Heart left ventricle (tissue), 16 donors: Measurements from ENCODE around the gene SNRNP40. TPM values are rescaled to one million over a fixed set of nuclear protein-coding genes. Genes with fewer than 3 reads are reported as not detected.

Experiments
- ATAC-seq, 4 donors: fragments of 200-7000 bp; cut with Tn5 transposase; one replicate each; pipeline ENCODE4 v1.9.1; 2020 to 2022; ENCODE audit warnings: moderate library complexity in 4 of 4, mild to moderate bottlenecking in 3 of 4, moderate number of reproducible peaks in 1 of 4
- DNase-seq, 5 donors: peaks; one replicate each; pipeline ENCODE4 v3.0.0-alpha.2; 2020
- H3K27ac ChIP-seq, 12 donors: fragments of 200-600 bp; sonication (generic) in 4 of 12; one replicate each; pipeline versions ENCODE4 v1.5.0 to v1.8.0; 2016 to 2022; ENCODE audit warnings: mild to moderate bottlenecking in 2 of 12
- H3K27me3 ChIP-seq, 9 donors: fragments of 200-600 bp; sonication (generic) in 2 of 9; one replicate each; pipeline versions ENCODE4 v1.5.1 to v1.8.0; 2016 to 2022; ENCODE audit warnings: mild to moderate bottlenecking in 3 of 9
- H3K36me3 ChIP-seq, 9 donors: fragments of 200-600 bp; sonication (generic) in 2 of 9; one replicate each; pipeline versions ENCODE4 v1.5.0 to v1.8.0; 2018 to 2022; ENCODE audit warnings: mild to moderate bottlenecking in 2 of 9
- H3K4me1 ChIP-seq, 12 donors: fragments of 200-600 bp; sonication (generic) in 4 of 12; one replicate each; pipeline versions ENCODE4 v1.5.0 to v1.8.0; 2016 to 2022; ENCODE audit warnings: mild to moderate bottlenecking in 3 of 12
- H3K4me3 ChIP-seq, 12 donors: fragments of 200-600 bp; sonication (generic) in 4 of 12; one replicate each; pipeline versions ENCODE4 v1.5.0 to v1.8.0; 2017 to 2022; ENCODE audit warnings: mild to moderate bottlenecking in 9 of 12, moderate library complexity in 4 of 12
- H3K9me3 ChIP-seq, 12 donors: fragments of 200-600 bp; sonication (generic) in 4 of 12; one replicate each; pipeline versions ENCODE4 v1.5.0 to v1.8.0; 2016 to 2022; ENCODE audit warnings: mild to moderate bottlenecking in 1 of 12
- POLR2A ChIP-seq, 2 donors: fragments of 450-650 bp; IDR thresholded peaks; one replicate each; pipeline ENCODE4 v1.6.1; 2017; ENCODE audit warnings: antibody characterized with exemption in 2 of 2, mild to moderate bottlenecking in 2 of 2, moderate library complexity in 2 of 2
- WGBS, 4 donors: extraction: QIAGEN DNeasy Blood & Tissue Kit in 2 of 4; methylation state at CpG; one replicate each; pipeline versions ENCODE4 v1.1.5 to v1.1.7; 2013 to 2018; 5-methylcytosine and 5-hydroxymethylcytosine counted together
- intact Hi-C, 10 donors: fragments of 100-400 bp; cut with DNase I; formaldehyde crosslinking; loops; one replicate each; pipeline versions ENCODE4 v1.11.1 to v1.14.2; 2022
- polyA plus RNA-seq, 2 donors: library from polyadenylated mRNA; stranded (reverse); fragments of 200-250 nt; gene quantifications; one replicate each; pipeline ENCODE4 v1.2.3, GENCODE V29; 2013
- total RNA-seq, 9 donors: library from RNA; depleted of rRNA in 2 of 9; stranded (reverse); fragments of >200 nt in 2 of 9; fragmentation: NEBNext Ultra II Directional in 3 of 9; extraction: Animal tissue kit (Norgen Biotek cat#: 25700) in 3 of 9; gene quantifications; one replicate each; pipeline versions ENCODE4 v1.1.0 to v1.2.4, GENCODE V29; 2016 to 2023
- TF ChIP-seq, protein P1 (sequence below), 12 donors: fragments of 200-600 bp; sonication (generic) in 4 of 12; IDR thresholded peaks; one replicate each; pipeline versions ENCODE4 v1.5.0 to v1.8.0; 2018 to 2022; ENCODE audit warnings: antibody characterized with exemption in 12 of 12, mild to moderate bottlenecking in 5 of 12
- donor health status: ischemic (EF 13 %, LVEDD 7.1; RV severe dilation, severe dysfunction).
- donor health status: healthy with polysubstance abuse.
- donor health status: DM: no; HTN: yes; CAD: no.
- donor health status: DM: no; HTN: no; CAD: no.
- donor health status: ischemic (EF 25% LVEDD 6.9; RV normal size, moderate dysfunction).
- donor health status: ischemic (EF 25% LVEDD 5.7; RV mildly dilated, moderate dysfunction).
- donor health status: healthy.
- donor health status: DM: yes; HTN: yes; CAD: no.
- donor health status: ischemic (EF 35%, LVEDD 5.7; RV mildly dilated, moderate dysfunction).
- donor health status: nonischemic (EF 11% LVEDD 7.7; RV severe dilation, severe dysfunction).
- donor health status: DM: yes; HTN: yes; CAD: no.
- donor health status: PGD.
- donor health status: ischemic (EF 29% LVEDD 5.4; RV normal size, mild dysfunction).
- donor health status: nonischemic (EF 23%, LVEDD 6.1; RV moderate dilation, normal function).

The SNRNP40 gene
- total and polyA plus RNA-seq, 11 donors: 8.6 to 26.0 (median 17.6) TPM

DNA sequence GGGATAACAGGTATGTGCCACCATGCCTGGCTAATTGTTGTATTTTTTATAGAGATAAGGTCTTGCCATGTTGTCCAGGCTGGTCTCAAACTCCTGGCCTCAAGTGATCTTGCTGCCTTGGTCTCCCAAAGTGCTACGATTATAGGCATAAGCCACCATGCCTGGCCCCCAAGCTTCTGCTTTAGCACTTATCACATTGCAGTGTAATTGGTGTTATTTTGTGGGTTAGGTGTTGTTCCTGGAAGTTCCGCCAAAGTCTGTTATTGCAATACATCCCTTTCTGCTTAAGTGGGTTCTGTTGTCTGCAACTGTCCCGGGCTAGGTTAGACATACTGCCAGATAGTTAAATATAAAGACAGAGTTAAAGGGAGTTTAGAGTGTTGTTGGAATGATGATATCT lies 3.6 kb upstream of the SNRNP40 start:
- intact Hi-C loops: no loop called here
- no peaks in the 10 kb centered on the region for H3K9me3 ChIP-seq
- TF ChIP-seq POLR2A (IDR thresholded peaks at IDR 0.05): no peak
- TF ChIP-seq, protein P1, sequence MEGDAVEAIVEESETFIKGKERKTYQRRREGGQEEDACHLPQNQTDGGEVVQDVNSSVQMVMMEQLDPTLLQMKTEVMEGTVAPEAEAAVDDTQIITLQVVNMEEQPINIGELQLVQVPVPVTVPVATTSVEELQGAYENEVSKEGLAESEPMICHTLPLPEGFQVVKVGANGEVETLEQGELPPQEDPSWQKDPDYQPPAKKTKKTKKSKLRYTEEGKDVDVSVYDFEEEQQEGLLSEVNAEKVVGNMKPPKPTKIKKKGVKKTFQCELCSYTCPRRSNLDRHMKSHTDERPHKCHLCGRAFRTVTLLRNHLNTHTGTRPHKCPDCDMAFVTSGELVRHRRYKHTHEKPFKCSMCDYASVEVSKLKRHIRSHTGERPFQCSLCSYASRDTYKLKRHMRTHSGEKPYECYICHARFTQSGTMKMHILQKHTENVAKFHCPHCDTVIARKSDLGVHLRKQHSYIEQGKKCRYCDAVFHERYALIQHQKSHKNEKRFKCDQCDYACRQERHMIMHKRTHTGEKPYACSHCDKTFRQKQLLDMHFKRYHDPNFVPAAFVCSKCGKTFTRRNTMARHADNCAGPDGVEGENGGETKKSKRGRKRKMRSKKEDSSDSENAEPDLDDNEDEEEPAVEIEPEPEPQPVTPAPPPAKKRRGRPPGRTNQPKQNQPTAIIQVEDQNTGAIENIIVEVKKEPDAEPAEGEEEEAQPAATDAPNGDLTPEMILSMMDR (IDR thresholded peaks at IDR 0.05): no peak
- H3K36me3 ChIP-seq: peaks cover 0 to 6% (median 0%) of the 10 kb centered on the region in 9 donors
- H3K27me3 ChIP-seq: no peaks in the 10 kb centered on the region
- no peak for ATAC-seq
- H3K27ac ChIP-seq: no peak overlapping the region
- WGBS, 4 donors: 93 to 96% (median 94%) methylated on average over 3 of the region's 3 CpGs
- H3K4me1 ChIP-seq: peaks cover 6 to 38% (median 19%) of the 10 kb centered on the region in 12 donors
- no peak for DNase-seq
- no peak overlapping the region for H3K4me3 ChIP-seq

DNA sequence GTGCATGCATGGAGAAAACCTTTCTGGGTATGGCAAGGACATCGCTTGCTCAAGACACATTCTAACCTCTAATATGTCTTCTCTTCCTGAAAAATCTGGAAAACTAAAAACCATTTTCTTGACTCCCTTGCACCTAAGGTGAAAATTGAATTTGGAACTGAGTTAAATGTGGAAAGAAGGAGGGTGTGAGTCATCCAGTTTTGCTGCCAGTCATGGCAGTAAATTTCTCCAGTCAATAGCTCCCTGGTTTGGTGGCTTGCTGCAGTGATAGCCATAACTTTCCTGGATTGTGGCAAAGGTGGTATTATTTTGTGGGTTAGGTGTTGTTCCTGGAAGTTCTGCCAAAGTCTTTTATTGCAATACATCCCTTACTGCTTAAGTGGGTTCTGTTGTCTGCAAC lies 2.8 kb upstream of the SNRNP40 start:
- Histone ChIP-seq H3K27me3 (no peaks in the 10 kb centered on the region), H3K4me1 (peaks cover 6 to 38% (median 22%) of the 10 kb centered on the region in 12 donors), H3K36me3 (peaks cover 0 to 12% (median 0%) of the 10 kb centered on the region in 9 donors), H3K27ac (no peak overlapping the region), H3K4me3 (no peak overlapping the region), H3K9me3 (no peaks in the 10 kb centered on the region)
- intact Hi-C loops: no loop called here
- 97 to 100% (median 99%) methylated on average over 1 of the region's 1 CpG for WGBS, 4 donors
- TF ChIP-seq POLR2A (IDR thresholded peaks at IDR 0.05): no peak
- TF ChIP-seq, protein P1 (IDR thresholded peaks at IDR 0.05): no peak
- ATAC-seq (no peak), DNase-seq (no peak)

DNA sequence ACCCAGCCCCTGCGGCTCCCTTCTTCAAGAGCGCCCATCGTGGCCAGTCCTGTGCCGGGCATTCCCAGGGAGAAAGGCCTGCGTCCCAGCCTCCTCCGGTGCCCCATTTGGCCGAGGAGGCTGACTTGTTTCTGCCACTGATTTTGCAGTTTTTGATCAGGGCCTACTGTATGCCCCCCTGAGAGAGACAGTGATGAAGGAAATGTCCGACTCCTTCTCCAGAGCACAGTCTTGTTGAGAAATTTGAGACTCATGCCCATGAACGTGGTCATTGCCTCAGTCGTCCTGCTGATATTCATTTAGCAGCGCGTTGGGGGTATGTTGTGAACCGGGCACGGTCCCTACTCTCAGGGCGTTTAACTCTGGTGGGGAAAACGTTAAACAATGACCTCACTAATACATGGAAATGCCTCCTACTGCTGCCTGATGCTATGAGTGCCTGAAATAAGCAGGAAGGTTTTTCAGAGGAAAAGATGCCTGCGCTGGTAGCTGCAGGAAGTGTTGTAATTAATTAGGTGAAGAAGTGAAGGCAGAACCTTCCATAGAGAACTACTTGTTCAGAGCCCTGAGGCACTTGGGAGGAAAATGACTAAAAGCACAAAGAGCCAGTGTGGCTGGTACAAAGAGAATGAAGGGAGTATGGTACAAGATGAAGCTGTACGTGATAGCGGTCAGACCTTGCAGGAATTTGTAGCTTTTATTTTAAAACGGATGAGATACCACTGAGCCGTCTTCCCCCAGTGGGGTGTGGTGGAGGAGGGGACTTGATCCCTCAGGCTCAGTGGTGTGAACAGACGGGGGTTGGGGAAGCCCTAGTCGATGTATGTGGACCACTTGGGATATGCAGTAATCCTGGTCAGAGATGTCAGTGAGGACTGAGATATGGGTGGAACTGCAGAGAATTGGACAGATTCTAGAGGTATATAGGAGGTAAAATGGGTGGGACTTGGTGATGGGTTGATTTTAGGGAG lies 974 bp upstream of the SNRNP40 start:
- ATAC-seq (peak in 2 of 4 donors; percentile 4), DNase-seq (no peak)
- TF ChIP-seq POLR2A (IDR thresholded peaks at IDR 0.05): no peak
- TF ChIP-seq, protein P1 (IDR thresholded peaks at IDR 0.05): no peak
- H3K27me3 ChIP-seq: no peaks in the 10 kb centered on the region
- H3K4me1 ChIP-seq: peaks cover 6 to 38% (median 22%) of the 10 kb centered on the region in 12 donors
- peaks cover 0 to 28% (median 15%) of the 10 kb centered on the region in 9 donors for H3K36me3 ChIP-seq
- H3K9me3 ChIP-seq: no peaks in the 10 kb centered on the region
- intact Hi-C loops: no loop called here
- WGBS, 4 donors: 3 to 4% (median 3%) methylated on average over 22 to 23 of the region's 23 CpGs
- peak overlapping the region in 11 of 12 donors; percentile 73 to 96 (median 90) for H3K27ac ChIP-seq
- peak overlapping the region; percentile 59 to 98 (median 86) for H3K4me3 ChIP-seq

DNA sequence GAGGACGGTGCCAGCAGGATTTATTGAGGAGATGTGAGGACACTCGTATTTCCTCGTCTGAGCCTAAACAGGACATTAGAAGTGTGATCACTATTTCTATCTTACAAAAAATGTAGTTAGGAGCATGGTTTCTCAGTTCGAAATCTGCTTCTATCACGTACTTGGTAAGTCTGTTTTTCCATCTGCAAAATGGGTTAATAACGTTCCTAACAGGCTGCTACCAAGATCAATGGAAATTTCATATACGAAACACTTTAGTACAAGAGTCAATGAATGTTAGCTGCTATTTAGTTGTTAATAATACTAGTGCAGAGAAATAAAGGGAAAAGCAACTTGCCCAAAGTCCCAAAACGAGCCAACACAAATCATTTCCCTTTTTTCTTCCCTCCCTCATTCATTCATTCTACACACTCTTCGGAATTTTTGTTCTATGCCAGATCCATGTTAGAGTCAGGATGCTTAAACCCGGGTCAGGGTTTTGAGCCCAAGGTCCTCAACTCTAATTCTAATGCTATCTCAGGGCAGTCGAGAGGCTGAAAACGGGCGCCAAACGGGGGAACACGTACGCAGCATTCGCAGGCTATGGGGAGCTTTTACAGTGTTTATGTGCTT lies 608 bp downstream of the SNRNP40 start:
- Histone ChIP-seq H3K27me3 (no peaks in the 10 kb centered on the region), H3K27ac (peak overlapping the region; percentile 28 to 96 (median 90)), H3K36me3 (peaks cover 0 to 38% (median 30%) of the 10 kb centered on the region in 9 donors), H3K4me1 (peaks cover 6 to 38% (median 22%) of the 10 kb centered on the region in 12 donors), H3K4me3 (peak overlapping the region; percentile 59 to 98 (median 86)), H3K9me3 (no peaks in the 10 kb centered on the region)
- TF ChIP-seq, protein P1 (IDR thresholded peaks at IDR 0.05): no peak
- intact Hi-C loops: no loop called here
- DNase-seq (no peak), ATAC-seq (no peak)
- 13 to 20% (median 19%) methylated on average over 17 of the region's 17 CpGs for WGBS, 4 donors
